Esophagus (tissue), 2 donors: ENCODE measurements around the gene ACCS. TPM values are rescaled to one million over a fixed set of nuclear protein-coding genes. Genes with fewer than 3 reads are reported as not detected.
A peak's percentile ranks its signal among the peaks of the same experiment; 100 is the strongest.

Source experiments
- H3K27ac ChIP-seq, 2 donors: one replicate each; pipeline ENCODE4 v1.5.1; 2013; ENCODE audit warnings: low read depth in 2 of 2, mild to moderate bottlenecking in 2 of 2, inconsistent platforms in 1 of 2, low read length in 1 of 2, moderate library complexity in 1 of 2
- H3K27me3 ChIP-seq, 2 donors: one replicate each; pipeline ENCODE4 v1.6.1; 2013; ENCODE audit warnings: low read length in 2 of 2, control low read depth in 1 of 2, mild to moderate bottlenecking in 1 of 2; ENCODE audit not compliant: insufficient read depth in 2 of 2, control insufficient read depth in 1 of 2
- H3K36me3 ChIP-seq, 2 donors: one replicate each; pipeline ENCODE4 v1.6.1; 2013; ENCODE audit warnings: low read length in 1 of 2; ENCODE audit not compliant: control insufficient read depth in 2 of 2, insufficient read depth in 2 of 2
- H3K4me1 ChIP-seq, 2 donors: one replicate each; pipeline ENCODE4 v1.6.1; 2013; ENCODE audit warnings: low read length in 1 of 2; ENCODE audit not compliant: control insufficient read depth in 2 of 2, insufficient read depth in 2 of 2
- H3K4me3 ChIP-seq, 2 donors: one replicate each; pipeline ENCODE4 v1.5.1; 2013; ENCODE audit warnings: low read length in 2 of 2, mild to moderate bottlenecking in 2 of 2, low read depth in 1 of 2, moderate library complexity in 1 of 2
- H3K9me3 ChIP-seq, 2 donors: one replicate each; pipeline ENCODE4 v1.6.1; 2013; ENCODE audit warnings: mild to moderate bottlenecking in 2 of 2, low read depth in 1 of 2, low read length in 1 of 2, moderate library complexity in 1 of 2; ENCODE audit not compliant: control insufficient read depth in 2 of 2, insufficient read depth in 1 of 2
- WGBS, 2 donors: extraction: QIAGEN DNeasy Blood & Tissue Kit; methylation state at CpG; one replicate each; pipeline ENCODE4 v1.1.7; 2013; 5-methylcytosine and 5-hydroxymethylcytosine counted together
- polyA plus RNA-seq, 2 donors: library from polyadenylated mRNA; stranded (reverse); fragments of 200-250 nt; gene quantifications; one replicate each; pipeline ENCODE4 v1.2.3, GENCODE V29; 2013
- donor health status: healthy with polysubstance abuse.
- donor health status: Bipolar disorder and iron deficiency.

Gene ACCS
- polyA plus RNA-seq, 2 donors, result 6.5 to 28.7 TPM

DNA sequence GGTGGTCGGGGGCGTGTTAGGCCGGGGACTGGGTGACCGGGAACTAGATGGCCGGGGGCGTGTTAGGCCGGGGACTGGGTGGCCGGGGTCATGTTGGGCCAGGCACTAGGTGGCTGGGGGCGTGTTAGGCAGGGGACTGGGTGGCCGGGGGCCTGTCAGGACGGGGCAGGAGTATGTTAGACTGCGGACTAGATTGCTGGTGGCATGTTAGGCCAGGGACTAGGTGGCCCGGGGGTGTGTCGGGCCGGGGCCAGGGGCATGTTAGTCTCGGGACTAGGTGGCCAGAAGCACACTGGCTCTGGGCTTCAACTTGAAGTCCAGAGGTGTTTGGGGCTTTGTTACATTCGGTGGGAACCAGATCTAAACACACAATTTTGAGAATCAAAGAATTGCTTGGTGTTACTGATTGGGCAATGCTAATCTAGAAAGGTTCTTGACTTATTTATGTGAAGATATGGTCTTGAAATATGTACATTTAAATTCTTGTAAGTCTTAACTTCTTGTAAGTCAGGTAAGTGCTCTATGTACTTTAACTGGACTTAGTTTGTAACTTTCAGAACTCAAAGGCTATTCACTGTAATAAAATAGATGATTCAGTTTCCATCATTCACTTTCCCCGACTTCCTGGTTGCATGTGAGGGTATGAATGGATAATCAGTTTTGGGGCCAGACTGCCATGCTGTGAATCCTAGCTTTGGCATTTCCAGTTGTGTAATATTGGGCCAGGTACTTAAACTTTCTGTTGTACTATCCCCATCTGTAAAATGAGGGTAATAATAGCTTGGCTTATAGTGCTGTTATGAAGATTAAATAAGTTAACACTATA is 30.5 kb downstream of the ACCS start:
- peak overlapping the region; percentile 90 to 92 for H3K4me3 ChIP-seq
- H3K27me3 ChIP-seq, result no peaks in the 10 kb centered on the region
- H3K27ac ChIP-seq, result no peak overlapping the region
- 11 to 14% methylated on average over 18 of the region's 18 CpGs for WGBS, 2 donors
- H3K36me3 ChIP-seq, result no peaks in the 10 kb centered on the region
- peaks cover 0 to 6% of the 10 kb centered on the region in 2 donors for H3K4me1 ChIP-seq
- no peaks in the 10 kb centered on the region for H3K9me3 ChIP-seq

DNA sequence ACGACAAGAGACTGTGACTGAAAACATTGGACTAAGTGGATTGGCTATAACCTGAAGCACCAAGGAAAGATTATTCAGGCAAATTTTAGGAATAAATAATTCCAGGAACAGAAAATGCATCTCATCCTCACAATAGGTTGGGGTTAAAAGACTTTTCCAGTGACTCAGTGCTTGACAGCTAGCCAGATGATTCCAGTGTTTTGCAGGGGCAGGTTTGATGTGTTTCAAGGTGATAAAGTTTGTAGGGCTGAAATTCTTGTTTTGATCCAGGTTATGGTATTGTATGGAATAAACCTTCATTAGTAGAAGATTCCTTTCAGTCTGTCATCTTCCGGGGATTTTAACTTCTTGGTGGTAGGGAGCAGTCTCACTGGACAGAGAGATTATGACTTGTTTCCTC is 31.8 kb downstream of the ACCS start:
- no peaks in the 10 kb centered on the region for H3K27me3 ChIP-seq
- H3K27ac ChIP-seq, result no peak overlapping the region
- no peaks in the 10 kb centered on the region for H3K36me3 ChIP-seq
- WGBS, 2 donors, result 57 to 66% methylated on average over 2 of the region's 2 CpGs
- H3K4me3 ChIP-seq, result no peak overlapping the region
- H3K4me1 ChIP-seq, result peaks cover 0 to 6% of the 10 kb centered on the region in 2 donors
- no peaks in the 10 kb centered on the region for H3K9me3 ChIP-seq

DNA sequence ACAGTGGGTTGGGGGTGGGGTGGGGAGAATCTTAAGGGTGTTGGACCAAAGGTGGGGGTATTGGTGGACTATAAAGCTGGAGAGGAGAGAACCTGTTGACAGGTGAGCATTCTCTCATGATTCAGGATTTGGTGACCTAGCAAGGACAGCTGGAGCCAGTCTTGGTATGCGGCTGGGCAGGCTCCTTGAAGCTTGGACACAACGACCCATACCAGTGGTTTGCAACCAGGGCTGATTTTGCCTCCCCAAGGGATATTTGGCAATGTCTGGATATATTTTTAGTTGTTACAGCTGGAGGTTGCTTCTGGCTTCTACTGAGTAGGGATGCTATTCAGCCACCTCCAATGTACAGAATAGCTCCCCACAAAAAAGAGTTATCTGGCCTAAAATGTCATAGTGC is 35.0 kb downstream of the ACCS start:
- Histone ChIP-seq H3K9me3 (no peaks in the 10 kb centered on the region), H3K27ac (no peak overlapping the region), H3K27me3 (no peaks in the 10 kb centered on the region), H3K36me3 (no peaks in the 10 kb centered on the region), H3K4me1 (peaks cover 0 to 5% of the 10 kb centered on the region in 2 donors), H3K4me3 (no peak overlapping the region)
- WGBS, 2 donors, result 93% methylated on average over 2 of the region's 2 CpGs

DNA sequence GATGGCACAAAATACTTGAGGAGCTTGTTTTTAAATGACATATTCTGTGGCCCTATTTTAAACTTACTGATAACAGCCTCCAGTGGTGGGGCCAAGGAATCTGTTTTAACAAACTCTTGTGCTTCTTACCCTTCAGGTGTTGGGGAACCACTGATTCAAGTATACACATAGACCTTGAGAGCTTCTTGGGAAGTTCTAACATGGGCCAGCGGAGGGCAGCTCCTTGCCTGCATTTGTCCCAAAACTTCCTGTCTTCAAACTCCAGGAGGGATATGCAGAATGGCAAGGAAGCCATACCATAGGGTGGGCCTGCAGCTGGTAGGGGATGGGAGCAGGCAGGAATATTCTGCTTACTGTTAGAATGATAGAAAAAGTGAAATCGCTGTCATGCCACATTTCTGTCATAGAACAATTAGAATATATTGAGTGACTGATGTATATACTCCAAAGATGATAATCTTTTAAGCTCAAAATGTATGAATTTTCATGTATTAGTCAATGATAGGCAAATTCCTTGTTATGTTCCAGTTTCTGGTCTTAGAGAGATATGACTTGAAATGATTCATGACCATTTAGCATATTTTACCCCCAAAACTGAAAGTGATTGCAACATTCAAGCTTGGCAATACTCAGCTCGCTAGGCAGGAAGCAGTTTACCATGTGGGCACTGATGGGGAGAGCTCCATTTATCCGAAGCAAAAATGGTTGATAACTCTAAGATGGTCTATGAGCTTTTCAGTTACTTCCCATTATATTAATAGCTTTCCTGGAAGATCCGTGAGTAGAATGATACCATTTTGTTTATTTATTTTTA is 38.6 kb downstream of the ACCS start:
- H3K9me3 ChIP-seq, result no peaks in the 10 kb centered on the region
- 88 to 91% methylated on average over 5 of the region's 5 CpGs for WGBS, 2 donors
- peaks cover 0 to 8% of the 10 kb centered on the region in 2 donors for H3K36me3 ChIP-seq
- H3K4me1 ChIP-seq, result no peaks in the 10 kb centered on the region
- H3K27ac ChIP-seq, result no peak overlapping the region
- no peak overlapping the region for H3K4me3 ChIP-seq
- H3K27me3 ChIP-seq, result no peaks in the 10 kb centered on the region

DNA sequence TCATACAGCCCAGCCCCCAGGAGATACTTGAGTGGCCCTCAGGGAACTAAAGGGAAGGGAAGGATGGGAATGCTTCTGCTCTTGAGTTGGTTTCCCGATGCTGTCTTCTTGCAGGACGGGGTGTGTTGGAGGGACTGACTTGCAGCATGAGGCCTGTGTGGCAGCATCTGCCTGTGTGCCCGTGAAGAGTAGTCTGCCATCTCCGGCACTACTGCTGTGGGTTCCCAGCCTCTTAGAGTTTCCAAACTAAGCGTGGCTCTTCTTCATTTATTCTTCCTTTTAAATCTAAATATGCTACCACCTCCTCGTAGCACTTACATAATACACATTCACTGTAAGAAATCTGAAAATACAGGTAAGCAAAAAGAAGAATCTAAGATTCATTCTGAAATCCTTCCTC is 42.2 kb downstream of the ACCS start:
- Histone ChIP-seq H3K4me1 (no peaks in the 10 kb centered on the region), H3K9me3 (no peaks in the 10 kb centered on the region), H3K27ac (no peak overlapping the region), H3K4me3 (no peak overlapping the region), H3K36me3 (peaks cover 0 to 8% of the 10 kb centered on the region in 2 donors), H3K27me3 (no peaks in the 10 kb centered on the region)
- WGBS, 2 donors, result 93 to 95% methylated on average over 6 of the region's 6 CpGs

DNA sequence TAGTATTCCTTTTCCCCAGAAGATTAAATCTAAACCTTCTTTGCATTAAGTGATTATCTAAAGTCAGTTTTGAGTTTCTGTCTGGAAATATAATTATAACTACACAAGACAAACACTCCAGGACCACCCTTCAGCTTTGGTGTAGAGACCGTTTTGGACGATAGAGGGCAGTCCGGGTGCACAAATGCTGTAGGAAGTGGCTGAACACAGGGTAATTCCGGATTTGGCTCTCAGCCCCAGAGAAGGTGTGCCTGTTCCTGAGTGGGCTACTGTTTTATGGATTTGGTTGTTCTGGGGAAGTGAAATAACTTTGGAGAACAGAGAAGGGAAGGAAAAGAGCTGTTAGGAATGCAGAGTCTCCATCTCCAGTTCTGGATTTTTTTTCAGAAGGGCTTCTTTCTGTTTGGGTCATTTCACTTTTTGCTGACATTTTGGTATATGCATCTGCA is 44.2 kb downstream of the ACCS start:
- 7 to 9% methylated on average over 4 of the region's 4 CpGs for WGBS, 2 donors
- H3K27ac ChIP-seq, result no peak overlapping the region
- H3K27me3 ChIP-seq, result no peaks in the 10 kb centered on the region
- H3K9me3 ChIP-seq, result no peaks in the 10 kb centered on the region
- H3K36me3 ChIP-seq, result peaks cover 0 to 19% of the 10 kb centered on the region in 2 donors
- no peaks in the 10 kb centered on the region for H3K4me1 ChIP-seq
- H3K4me3 ChIP-seq, result no peak overlapping the region

DNA sequence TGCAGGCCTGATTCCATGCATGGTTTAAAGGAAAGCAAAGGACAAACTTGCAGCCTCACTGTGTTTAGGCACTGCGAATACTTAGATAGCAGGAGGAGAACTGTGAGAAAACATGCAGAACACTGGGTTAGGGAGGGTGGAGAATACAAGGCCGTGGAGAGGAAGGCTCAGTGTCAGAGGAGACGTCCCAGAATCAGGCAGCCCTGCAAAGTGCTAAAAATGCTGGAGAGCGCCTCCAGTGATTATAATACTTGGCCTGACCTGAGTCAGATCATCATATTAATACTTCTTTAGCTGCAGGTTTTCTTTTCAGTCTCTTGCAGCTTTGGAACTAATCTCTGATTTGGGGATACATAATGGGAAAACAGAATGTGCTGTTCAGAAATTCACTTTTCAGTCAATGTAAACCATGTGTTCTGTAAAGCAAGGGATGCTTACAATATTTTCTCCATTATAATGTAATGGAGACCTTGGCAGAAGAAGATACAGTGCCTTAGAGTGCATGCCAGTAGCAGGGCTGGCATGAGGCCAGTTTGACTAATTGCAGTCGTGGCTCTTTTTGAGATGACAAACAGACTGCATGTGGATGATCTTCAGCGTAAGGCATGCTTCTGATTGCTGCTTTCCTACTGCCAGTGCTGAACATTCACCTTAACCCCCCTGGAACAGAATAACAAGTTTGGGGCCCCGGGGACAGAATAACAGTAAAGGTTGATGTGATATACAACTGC is 46.2 kb downstream of the ACCS start:
- no peaks in the 10 kb centered on the region for H3K27me3 ChIP-seq
- WGBS, 2 donors, result 61 to 69% methylated on average over 7 of the region's 7 CpGs
- H3K4me1 ChIP-seq, result no peaks in the 10 kb centered on the region
- no peaks in the 10 kb centered on the region for H3K9me3 ChIP-seq
- H3K36me3 ChIP-seq, result peaks cover 0 to 19% of the 10 kb centered on the region in 2 donors
- H3K27ac ChIP-seq, result no peak overlapping the region
- H3K4me3 ChIP-seq, result no peak overlapping the region

DNA sequence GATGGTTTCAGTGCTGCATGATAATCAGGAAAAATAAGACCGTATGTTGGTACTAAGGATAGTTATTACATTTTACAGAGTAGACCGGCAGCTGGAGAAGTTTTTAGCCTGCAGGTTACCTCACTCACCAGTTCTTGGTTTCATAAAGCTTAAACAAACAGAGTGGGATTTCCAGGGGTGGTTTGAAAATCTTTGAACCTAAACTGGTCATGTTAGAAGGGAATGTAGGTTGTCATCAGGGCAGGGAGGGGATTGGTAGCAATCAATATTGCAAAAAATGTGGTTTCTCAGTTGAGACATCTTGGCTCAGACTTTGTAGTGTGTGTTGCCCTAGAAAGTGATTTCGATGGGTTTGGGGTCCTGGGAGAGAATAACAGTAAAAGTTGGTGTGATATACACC is 46.9 kb downstream of the ACCS start:
- Histone ChIP-seq H3K27me3 (no peaks in the 10 kb centered on the region), H3K4me1 (no peaks in the 10 kb centered on the region), H3K4me3 (no peak overlapping the region), H3K27ac (no peak overlapping the region), H3K9me3 (no peaks in the 10 kb centered on the region), H3K36me3 (peaks cover 0 to 14% of the 10 kb centered on the region in 2 donors)
- WGBS, 2 donors, result 89% methylated on average over 3 of the region's 3 CpGs

DNA sequence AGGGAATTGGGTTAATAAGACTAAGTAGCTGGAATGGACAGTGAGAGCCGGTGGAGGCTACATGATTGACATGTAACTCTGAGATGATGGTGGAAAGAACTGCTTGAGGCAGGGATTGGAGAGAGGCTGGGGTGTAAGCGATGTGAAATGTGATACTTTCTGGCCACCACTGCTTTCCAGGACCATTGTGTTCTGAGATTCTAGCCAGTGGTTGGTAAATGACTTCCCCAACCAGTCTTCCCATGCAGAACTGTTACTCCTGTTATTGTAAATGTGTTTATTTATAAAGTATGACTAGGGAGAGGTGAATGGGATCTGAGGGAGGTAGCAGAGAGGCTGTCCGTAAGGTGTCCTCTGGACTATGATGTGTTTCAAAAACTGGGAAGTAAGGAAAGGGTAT is 47.5 kb downstream of the ACCS start:
- H3K9me3 ChIP-seq, result no peaks in the 10 kb centered on the region
- no peak overlapping the region for H3K4me3 ChIP-seq
- no peak overlapping the region for H3K27ac ChIP-seq
- WGBS, 2 donors, result 91 to 93% methylated on average over 3 of the region's 3 CpGs
- H3K4me1 ChIP-seq, result no peaks in the 10 kb centered on the region
- H3K27me3 ChIP-seq, result no peaks in the 10 kb centered on the region
- peaks cover 0 to 11% of the 10 kb centered on the region in 2 donors for H3K36me3 ChIP-seq
